Neural cell (in vitro differentiated cells): ENCODE results near the gene SERINC2.

Source experiments
- CTCF ChIP-seq: fragments of 450-650 bp; IDR thresholded peaks from 2 replicates; pipeline ENCODE4 v1.5.1; 2014; ENCODE audit warnings: antibody characterized with exemption, mild to moderate bottlenecking, moderate library complexity; ENCODE audit not compliant: poor library complexity, severe bottlenecking
- EP300 ChIP-seq: fragments of 450-650 bp; conservative IDR thresholded peaks from 2 replicates; pipeline ENCODE4 v1.6.1; 2014; ENCODE audit warnings: antibody characterized with exemption, mild to moderate bottlenecking, moderate library complexity; ENCODE audit not compliant: poor library complexity, severe bottlenecking
- EZH2 ChIP-seq: fragments of 200-600, 300-800 bp; shearing (Covaris generic), sonication (generic); IDR thresholded peaks from 2 replicates; pipeline ENCODE4 v1.6.1; 2014; ENCODE audit warnings: antibody characterized with exemption, low read length, borderline replicate concordance, mild to moderate bottlenecking; ENCODE audit not compliant: insufficient read depth, poor library complexity, severe bottlenecking
- POLR2AphosphoS5 ChIP-seq: IDR thresholded peaks from 2 replicates; pipeline ENCODE4 v1.6.1; 2012
- REST ChIP-seq: IDR thresholded peaks from 2 replicates; pipeline ENCODE4 v1.6.1; 2012; ENCODE audit warnings: borderline replicate concordance
- TAF1 ChIP-seq: IDR thresholded peaks from 2 replicates; pipeline ENCODE4 v1.6.1; 2012; ENCODE audit warnings: low read depth

GRCh38 chr1:31408788-31409318 is 4.2 kb upstream of the SERINC2 start:
- TF ChIP-seq CTCF (no peak), EP300 (no peak), EZH2 (no peak), POLR2AphosphoS5 (no peak), REST (no peak), TAF1 (no peak)
